A549 (cell line): ENCODE results near the gene LLGL2. TPM values are rescaled to one million over a fixed set of nuclear protein-coding genes. Genes with fewer than 3 reads are reported as not detected.

Experiments
- ATAC-seq, 2 experiments: fragments of 200-7000 bp in 1 of 2; fragments of >200 bp in 1 of 2; cut with Nextera tagmentation in 1 of 2; cut with Tn5 transposase in 1 of 2; 3 replicates each; pipeline versions ENCODE4 v1.8.0 to v1.9.1; 2018 to 2020; ENCODE audit warnings: mild to moderate bottlenecking in 1 of 2, moderate library complexity in 1 of 2
- CTCF ChIA-PET: fragments of 300-600 bp; sonication (Branson Sonifier 250); formaldehyde crosslinking; extraction: SDS; loops from one replicate; lab custom pipeline; 2021; ENCODE audit warnings: antibody characterized with exemption, inconsistent platforms; lab: Yijun Ruan, JAX
- POLR2A ChIA-PET: fragments of 350-600 bp; formaldehyde crosslinking; extraction: SDS; loops from one replicate; lab custom pipeline; 2021; ENCODE audit warnings: antibody characterized with exemption, inconsistent platforms; lab: Yijun Ruan, JAX
- DNase-seq, 2 experiments: peaks; one replicate each; pipeline versions ENCODE4 v3.0.0 to v3.0.0-alpha.2; 2011 to 2016; ENCODE audit warnings: low read depth in 1 of 2, low spot score in 1 of 2
- FAIRE-seq: peaks from 2 replicates; lab custom pipeline; 2011; peaks lifted over from hg19 to GRCh38; lab: Jason Lieb, UNC
- H3K27ac ChIP-seq, 2 experiments: fragments of >200 bp; sonication (Bioruptor Twin); formaldehyde crosslinking; 3 replicates each; pipeline ENCODE4 v1.5.1; 2016 to 2017
- H3K4me1 ChIP-seq: fragments of >200 bp; sonication (Bioruptor Twin); formaldehyde crosslinking; 3 replicates; pipeline ENCODE4 v1.6.1; 2016
- H3K4me2 ChIP-seq: fragments of >200 bp; sonication (Bioruptor Twin); formaldehyde crosslinking; 3 replicates; pipeline ENCODE4 v1.6.1; 2016
- H3K4me3 ChIP-seq: fragments of >200 bp; sonication (Bioruptor Twin); formaldehyde crosslinking; 3 replicates; pipeline ENCODE4 v1.5.1; 2016
- H3K9me3 ChIP-seq: fragments of >200 bp; sonication (Bioruptor Twin); formaldehyde crosslinking; 3 replicates; pipeline ENCODE4 v1.6.1; 2016
- BHLHE40 ChIP-seq: IDR thresholded peaks from 2 replicates; pipeline ENCODE4 v1.6.1; 2012; ENCODE audit warnings: low read depth, low read length, inconsistent platforms
- CBX8 ChIP-seq: fragments of 200-600 bp; sonication (generic); IDR thresholded peaks from 2 replicates; pipeline ENCODE4 v1.6.1; 2016
- CHD2 ChIP-seq: fragments of 150-350 bp; IDR thresholded peaks from 2 replicates; pipeline ENCODE4 v1.6.1; 2014; ENCODE audit warnings: low read length; ENCODE audit not compliant: partially characterized antibody
- CTCF ChIP-seq: fragments of >200 bp; sonication (Bioruptor Twin); formaldehyde crosslinking; IDR thresholded peaks from 3 replicates; pipeline ENCODE4 v1.5.1; 2016
- EHF ChIP-seq: fragments of 250-450 bp; sonication (Bioruptor Pico); IDR thresholded peaks from 2 replicates; pipeline ENCODE4 v1.5.0; 2020; ENCODE audit warnings: mild to moderate bottlenecking
- EHMT2 ChIP-seq: fragments of 200-600 bp; sonication (generic); IDR thresholded peaks from 2 replicates; pipeline ENCODE4 v1.6.1; 2016; ENCODE audit warnings: antibody characterized with exemption, low read depth, mild to moderate bottlenecking, moderate library complexity
- ELK1 ChIP-seq: fragments of 150-350 bp; IDR thresholded peaks from 2 replicates; pipeline ENCODE4 v1.6.1; 2014; ENCODE audit warnings: low read depth, mild to moderate bottlenecking, low read length
- EP300 ChIP-seq, 2 experiments: fragments of >200 bp; sonication (Bioruptor Twin); formaldehyde crosslinking; IDR thresholded peaks; 2 replicates in 1 of 2; 3 replicates in 1 of 2; pipeline ENCODE4 v1.6.1; 2016 to 2017
- ESRRA ChIP-seq: fragments of 150-350 bp; IDR thresholded peaks from 2 replicates; pipeline ENCODE4 v1.6.1; 2014; ENCODE audit warnings: mild to moderate bottlenecking, low read length, borderline replicate concordance
- FOSL2 ChIP-seq, 2 experiments: fragments of 450-650 bp in 1 of 2; fragments of >200 bp in 1 of 2; sonication (Bioruptor Twin) in 1 of 2; formaldehyde crosslinking; IDR thresholded peaks; 2 replicates each; pipeline versions ENCODE4 v1.5.0 to v1.6.1; 2016 to 2020; ENCODE audit warnings: mild to moderate bottlenecking in 1 of 2, moderate library complexity in 1 of 2
- FOXS1 ChIP-seq: fragments of 250-450 bp; sonication (Bioruptor Pico); IDR thresholded peaks from 2 replicates; pipeline ENCODE4 v1.5.0; 2020; ENCODE audit warnings: mild to moderate bottlenecking, moderate library complexity
- GATA3 ChIP-seq: IDR thresholded peaks from 2 replicates; pipeline ENCODE4 v1.6.1; 2012; ENCODE audit warnings: borderline replicate concordance
- HOXB5 ChIP-seq: fragments of 250-450 bp; sonication (Bioruptor Pico); IDR thresholded peaks from 2 replicates; pipeline ENCODE4 v1.5.0; 2020; ENCODE audit warnings: mild to moderate bottlenecking, moderate library complexity
- KDM5A ChIP-seq: fragments of 200-600 bp; sonication (generic); IDR thresholded peaks from 2 replicates; pipeline ENCODE4 v1.6.1; 2016; ENCODE audit warnings: antibody characterized with exemption, mild to moderate bottlenecking
- MAZ ChIP-seq: fragments of 150-350 bp; IDR thresholded peaks from 2 replicates; pipeline ENCODE4 v1.6.1; 2014; ENCODE audit warnings: antibody characterized with exemption, low read depth, low read length, borderline replicate concordance
- MYC ChIP-seq: IDR thresholded peaks from 2 replicates; pipeline ENCODE4 v1.6.1; 2012; ENCODE audit warnings: mild to moderate bottlenecking, inconsistent platforms, low read length, improper control_type of control experiment, borderline replicate concordance
- NFE2L2 ChIP-seq: fragments of 150-350 bp; conservative IDR thresholded peaks from 2 replicates; pipeline ENCODE4 v1.6.1; 2014; ENCODE audit warnings: low read length
- RAD21 ChIP-seq, 2 experiments: fragments of >200 bp in 1 of 2; sonication (Bioruptor Twin) in 1 of 2; formaldehyde crosslinking in 1 of 2; IDR thresholded peaks in 1 of 2; conservative IDR thresholded peaks in 1 of 2; 2 replicates in 1 of 2; 3 replicates in 1 of 2; pipeline ENCODE4 v1.6.1; 2012 to 2018; ENCODE audit warnings: inconsistent platforms in 1 of 2
- RCOR1 ChIP-seq: fragments of 150-350 bp; IDR thresholded peaks from 2 replicates; pipeline ENCODE4 v1.6.1; 2014; ENCODE audit warnings: antibody characterized with exemption, low read length, low read depth
- REST ChIP-seq: fragments of 200-600 bp; sonication (generic); IDR thresholded peaks from 2 replicates; pipeline ENCODE4 v1.6.1; 2016; ENCODE audit warnings: antibody characterized with exemption, mild to moderate bottlenecking, moderate library complexity
- RFX5 ChIP-seq: fragments of 450-650 bp; IDR thresholded peaks from 2 replicates; pipeline ENCODE4 v1.7.1; 2014; ENCODE audit warnings: antibody characterized with exemption, mild to moderate bottlenecking, moderate library complexity
- RNF2 ChIP-seq: fragments of 200-600 bp; sonication (generic); IDR thresholded peaks from 2 replicates; pipeline ENCODE4 v1.6.1; 2016; ENCODE audit warnings: low read depth, mild to moderate bottlenecking, antibody characterized with exemption, moderate library complexity, borderline replicate concordance
- ZFP36 ChIP-seq: fragments of 450-650 bp; IDR thresholded peaks from 2 replicates; pipeline ENCODE4 v1.6.1; 2014; ENCODE audit warnings: borderline replicate concordance; ENCODE audit not compliant: partially characterized antibody
- ZNF302 ChIP-seq: fragments of 250-450 bp; sonication (Bioruptor Pico); IDR thresholded peaks from 2 replicates; pipeline ENCODE4 v1.9.0; 2021; ENCODE audit warnings: inconsistent platforms, mild to moderate bottlenecking, moderate library complexity
- WGBS: methylation state at CpG from one replicate; pipeline ENCODE4 v1.1.6; 2017; ENCODE audit errors: missing lambda C conversion rate; 5-methylcytosine and 5-hydroxymethylcytosine counted together
- polyA plus RNA-seq, 4 experiments: library from polyadenylated mRNA; depleted of rRNA in 3 of 4; stranded (reverse); fragments of >200 nt; fragmentation: RNase III in 1 of 4; extraction: RNeasy Plus Mini Kit Qiagen cat#74134 plus additional on column Dnase treatment in 1 of 4; gene quantifications; 2 replicates in 3 of 4; 3 replicates in 1 of 4; pipeline ENCODE4 v1.2.3, GENCODE V29; 2011 to 2017

Gene LLGL2
- polyA plus RNA-seq, 2 of the 4 experiments (the other 2 are of a cell fraction): 18.9 to 35.0 TPM

- no peak overlapping the region for H3K4me3 ChIP-seq
- POLR2A ChIA-PET: interaction anchor here (0.7 to 1.5 kb wide), 2 partner anchors 160 to 214 kb away, joined by 4 read pairs; partner anchors contain the start of gene GRB2
- CTCF ChIA-PET: interaction anchor here (0.8 to 3.7 kb wide), 9 partner anchors 7 to 183 kb away, joined by 3 to 21 read pairs (median 4); partner anchors contain the start of gene SMIM5
- H3K4me1 ChIP-seq: peaks cover 27% of the 10 kb centered on the region
- ATAC-seq (no peak), FAIRE-seq (no peak), DNase-seq (no peak)
- peak overlapping the region; percentile 15 to 69; a peak in 4 of 6 replicates for H3K27ac ChIP-seq
- H3K4me2 ChIP-seq: peak overlapping the region; percentile 41
- H3K9me3 ChIP-seq: no peaks in the 10 kb centered on the region
- WGBS: 94% methylated on average over 6 of the region's 6 CpGs
- TF ChIP-seq RNF2 (no peak), NFE2L2 (no peak), FOXS1 (CRISPR knock-in tag) (no peak), ELK1 (no peak)
Measured at GRCh38 chr17:75565618-75566017, 40.1 kb downstream of the LLGL2 start.

- WGBS: 88% methylated on average over 6 of the region's 6 CpGs
- Histone ChIP-seq H3K4me2 (no peak overlapping the region), H3K4me1 (peaks cover 25% of the 10 kb centered on the region), H3K9me3 (no peaks in the 10 kb centered on the region), H3K27ac (peak overlapping the region in 1 of 2 experiments; percentile 69; a peak in 2 of 6 replicates), H3K4me3 (no peak overlapping the region)
- ATAC-seq: no peak
- ChIA-PET POLR2A (no interaction called here), CTCF (interaction anchor here (0.8 to 3.7 kb wide), 6 partner anchors 8 to 67 kb away, joined by 3 to 21 read pairs (median 6); partner anchors contain the start of gene SMIM5)
- no peak for DNase-seq
- TF ChIP-seq FOSL2 (IDR thresholded peaks at IDR 0.05) (no peak), FOSL2 (CRISPR knock-in tag; IDR thresholded peaks at IDR 0.05) (no peak), BHLHE40 (no peak), EP300 (IDR thresholded peaks at IDR 0.05) (no peak), EHMT2 (no peak), RAD21 (conservative IDR thresholded peaks at IDR 0.05 in 1 of 2, IDR thresholded peaks at IDR 0.05 in 1 of 2) (no peak), MAZ (no peak), HOXB5 (CRISPR knock-in tag) (no peak), CHD2 (no peak), CBX8 (no peak), RCOR1 (no peak), KDM5A (no peak), ZNF302 (CRISPR knock-in tag) (no peak), ZFP36 (no peak), EHF (CRISPR knock-in tag) (no peak), REST (no peak), ESRRA (no peak), GATA3 (no peak), MYC (no peak), CTCF (no peak), RFX5 (no peak)
- no peak for FAIRE-seq
Measured at GRCh38 chr17:75566416-75566815, 40.9 kb downstream of the LLGL2 start.
